Measurements from ENCODE around the gene DNAJC12. TPM values are rescaled to one million over a fixed set of nuclear protein-coding genes. Genes with fewer than 3 reads are reported as not detected.

The DNAJC12 gene
- total RNA-seq (2022; extraction: Qiagen RNA extraction) = 41.3 to 56.6 TPM (median 50.0 TPM) in 5 replicates

DNA sequence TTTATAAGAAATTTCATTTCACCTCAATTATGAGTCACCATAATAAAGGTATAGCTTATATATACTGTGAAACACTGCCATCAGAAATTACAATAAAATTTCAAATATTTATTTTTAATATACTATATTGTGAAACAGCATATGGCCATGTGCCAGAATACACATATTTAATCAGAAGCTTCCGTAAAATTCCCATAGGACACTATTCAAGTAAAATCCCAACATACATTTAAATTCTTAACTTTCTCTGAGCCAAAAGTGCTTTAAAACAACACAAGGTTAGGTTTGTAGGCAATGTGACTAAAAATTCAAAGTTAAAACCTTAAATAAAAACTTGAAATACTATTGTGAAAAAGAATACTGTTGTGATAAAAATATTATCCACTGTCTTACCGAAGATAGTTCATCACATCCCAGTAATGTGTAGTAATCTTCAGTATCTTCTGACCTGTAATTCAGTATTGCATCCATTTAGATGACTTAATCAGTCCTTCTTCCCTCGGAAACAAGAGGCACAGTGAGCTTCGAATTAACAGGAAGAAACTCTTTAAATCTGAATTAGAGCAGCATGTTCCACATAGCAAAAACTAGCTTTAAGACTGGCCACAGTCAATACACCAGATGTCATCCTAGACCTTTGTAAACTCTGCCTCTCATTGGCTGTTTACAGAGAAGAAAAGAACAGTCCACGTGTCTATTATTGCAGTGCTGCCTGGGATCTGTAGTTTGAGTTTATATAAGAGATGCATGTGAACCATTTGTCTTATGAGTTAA, at the start of gene DNAJC12:
DNAJC12 (minus strand) TSS at position 648 of the 774 bp plus-strand sequence; CDS start at position 471, 177 bp downstream.

DNA sequence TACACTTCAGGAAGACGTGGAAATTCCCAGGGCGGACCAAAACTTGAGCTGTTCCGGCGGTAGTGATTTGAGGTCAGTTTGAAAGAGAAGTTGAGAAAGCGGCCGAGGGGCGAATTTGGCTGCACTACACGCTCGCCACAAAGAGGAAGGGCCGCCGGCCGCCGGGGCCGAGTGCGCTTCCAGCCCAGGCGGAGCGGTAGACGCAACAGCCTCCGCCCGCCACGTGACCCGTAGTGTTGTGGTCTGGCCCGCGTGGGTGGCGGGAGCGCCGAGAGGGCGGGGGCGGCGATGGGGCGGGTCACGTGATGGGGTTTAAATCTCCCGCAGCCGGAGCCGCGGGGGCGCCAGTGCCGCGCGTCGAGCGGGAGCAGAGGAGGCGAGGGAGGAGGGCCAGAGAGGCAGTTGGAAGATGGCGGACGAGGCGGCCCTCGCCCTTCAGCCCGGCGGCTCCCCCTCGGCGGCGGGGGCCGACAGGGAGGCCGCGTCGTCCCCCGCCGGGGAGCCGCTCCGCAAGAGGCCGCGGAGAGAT, 46.4 kb upstream of the DNAJC12 start, which contains the start of gene SIRT1:
SIRT1 (plus strand) TSS at position 344 of the 529 bp plus-strand sequence; CDS start at position 410, 66 bp downstream.

Other genes starting within 250 kb of the DNAJC12 start
- not detected in 5 replicates for gene CTNNA3, start 142.0 kb downstream of the DNAJC12 start, total RNA-seq (2022; extraction: Qiagen RNA extraction)
- 14.8 to 19.0 TPM (median 15.7 TPM) in 5 replicates for gene SIRT1, start 46.5 kb upstream of the DNAJC12 start, total RNA-seq (2022; extraction: Qiagen RNA extraction)
- gene HERC4, start 237.1 kb upstream of the DNAJC12 start, total RNA-seq (2022; extraction: Qiagen RNA extraction) = 21.5 to 32.0 TPM (median 24.5 TPM) in 5 replicates